Esophagus muscularis mucosa (tissue), 4 donors: ENCODE measurements around the gene LRSAM1.

ENCODE experiments used
- CTCF ChIP-seq, 3 experiments: fragments of 200-600 bp in 2 of 3; fragments of 450-650 bp in 1 of 3; sonication (generic) in 2 of 3; IDR thresholded peaks; one replicate each; pipeline ENCODE4 v1.5.1; 2017 to 2019; ENCODE audit warnings: antibody characterized with exemption in 3 of 3, mild to moderate bottlenecking in 2 of 3, moderate library complexity in 1 of 3
- EP300 ChIP-seq: sonication (generic); formaldehyde crosslinking; IDR thresholded peaks from one replicate; pipeline ENCODE4 v1.6.1; 2017; ENCODE audit warnings: antibody characterized with exemption
- POLR2A ChIP-seq: fragments of 450-650 bp; IDR thresholded peaks from one replicate; pipeline ENCODE4 v1.6.1; 2017; ENCODE audit warnings: antibody characterized with exemption, moderate library complexity, mild to moderate bottlenecking, low read depth
- POLR2AphosphoS5 ChIP-seq, 2 donors: sonication (generic); formaldehyde crosslinking; IDR thresholded peaks; one replicate each; pipeline ENCODE4 v1.6.1; 2017; ENCODE audit warnings: antibody characterized with exemption in 2 of 2

GRCh38 chr9:127543973-127544533, 92.7 kb downstream of the LRSAM1 start:
- TF ChIP-seq CTCF (IDR thresholded peaks at IDR 0.05) (no peak), EP300 (no peak), POLR2A (no peak), POLR2AphosphoS5 (IDR thresholded peaks at IDR 0.05) (no peak)
